Daoy (cell line): ENCODE data around the gene MPZL2. TPM values are rescaled to one million over a fixed set of nuclear protein-coding genes. Genes with fewer than 3 reads are reported as not detected.

Experiments
- DNase-seq: peaks from one replicate; pipeline ENCODE4 v3.0.0-alpha.2; 2015; ENCODE audit warnings: low read depth
- total RNA-seq: library from RNA; depleted of rRNA; stranded (reverse); fragments of >200 nt; shearing (Covaris generic); gene quantifications from 2 replicates; pipeline ENCODE4 v1.2.3, GENCODE V29; 2014

MPZL2 gene
- total RNA-seq, 1 experiment from 2014 or later, result 0.17 TPM

- DNase-seq, result no peak
These were observed 44.4 kb downstream of the MPZL2 start for GRCh38 chr11:118219732-118220131.

GRCh38 chr11:118219244-118219643 is 44.9 kb downstream of the MPZL2 start:
- DNase-seq, result no peak

GRCh38 chr11:118217575-118217974 is 46.5 kb downstream of the MPZL2 start:
- DNase-seq, result no peak

GRCh38 chr11:118216621-118217481 is 47.2 kb downstream of the MPZL2 start:
- DNase-seq, result peak; percentile 39

GRCh38 chr11:118215765-118216164 is 48.3 kb downstream of the MPZL2 start:
- no peak for DNase-seq

- no peak for DNase-seq
These were observed 48.8 kb downstream of the MPZL2 start for GRCh38 chr11:118215262-118215661.

- DNase-seq, result no peak
These were observed 49.7 kb downstream of the MPZL2 start for GRCh38 chr11:118214210-118214914.

- no peak for DNase-seq
These were observed 50.3 kb downstream of the MPZL2 start for GRCh38 chr11:118213781-118214180.

GRCh38 chr11:118213201-118213600 is 50.9 kb downstream of the MPZL2 start:
- DNase-seq, result no peak

- DNase-seq, result no peak
These were observed 51.3 kb downstream of the MPZL2 start for GRCh38 chr11:118212781-118213191.

GRCh38 chr11:118212131-118212725 is 51.9 kb downstream of the MPZL2 start:
- no peak for DNase-seq

GRCh38 chr11:118211006-118211405 is 53.1 kb downstream of the MPZL2 start:
- DNase-seq, result peak; percentile 53

- no peak for DNase-seq
These were observed 53.8 kb downstream of the MPZL2 start for GRCh38 chr11:118210323-118210722.

- DNase-seq, result no peak
These were observed 55.1 kb downstream of the MPZL2 start for GRCh38 chr11:118209033-118209432.

GRCh38 chr11:118207079-118207478 is 57.0 kb downstream of the MPZL2 start:
- DNase-seq, result no peak

GRCh38 chr11:118206391-118207031 is 57.6 kb downstream of the MPZL2 start:
- DNase-seq, result no peak

- no peak for DNase-seq
These were observed 58.3 kb downstream of the MPZL2 start for GRCh38 chr11:118205606-118206378.
